ENCODE measurements around the gene SMG9. TPM values are rescaled to one million over a fixed set of nuclear protein-coding genes. Genes with fewer than 3 reads are reported as not detected.

The SMG9 gene
- polyA plus RNA-seq, 1 of the 3 experiments (the other 2 are of a cell fraction) = 24.3 TPM

GRCh38 chr19:43767818-43768217, 13.1 kb upstream of the SMG9 start (continued):
- no peak for TF ChIP-seq GATA2 (CRISPR knock-in tag; IDR thresholded peaks at IDR 0.05)
- no peak for TF ChIP-seq TEAD4 (IDR thresholded peaks at IDR 0.05; ENCODE audit: borderline replicate concordance, insufficient read depth)

GRCh38 chr19:43767316-43767715, 12.6 kb upstream of the SMG9 start:
- Histone ChIP-seq H4K20me1 (ENCODE audit: insufficient read depth) (no peaks in the 10 kb centered on the region), H3K79me2 (ENCODE audit: insufficient read depth) (no peaks in the 10 kb centered on the region), H3F3A (replicated peaks; ENCODE audit: insufficient read depth) (peaks cover 34% of the 10 kb centered on the region), H3K4me3 (ENCODE audit: low read depth in 2 of 2, low read length in 1 of 2) (no peak overlapping the region), H3K36me3 (replicated peaks in 1 of 2; ENCODE audit: control insufficient read depth in 1 of 2, insufficient read depth in 2 of 2, low read length in 1 of 2) (no peaks in the 10 kb centered on the region), H3K9me3 (no peaks in the 10 kb centered on the region), H3K27me3 (ENCODE audit: insufficient read depth) (no peaks in the 10 kb centered on the region), H3K9me2 (no peaks in the 10 kb centered on the region), H3K27ac (ENCODE audit: low read depth in 2 of 2, low read length in 1 of 2) (no peak overlapping the region), H3K9ac (no peak overlapping the region), H3K4me2 (no peak overlapping the region), H2AFZ (ENCODE audit: low read depth) (no peak overlapping the region), H3K4me1 (ENCODE audit: control insufficient read depth in 1 of 2, insufficient read depth in 2 of 2, low read depth in 1 of 2, low read length in 1 of 2) (peaks cover 0 to 21% of the 10 kb centered on the region in 2 experiments; a peak in 3 of 4 replicates)
- POLR2A ChIA-PET = no interaction called here
- no peak for DNase-seq
- 80% methylated on average over 7 of the region's 7 CpGs for WGBS (ENCODE audit: low lambda C conversion rate)
- TF ChIP-seq RCOR1 (IDR thresholded peaks at IDR 0.05; ENCODE audit: low read length) (no peak), POLR2AphosphoS5 (IDR thresholded peaks at IDR 0.05; ENCODE audit: low read depth, low read length) (no peak), TEAD4 (IDR thresholded peaks at IDR 0.05; ENCODE audit: borderline replicate concordance, insufficient read depth) (no peak)
- CTCF ChIA-PET = interaction anchor here (1.3 to 5.4 kb wide), 8 partner anchors 9 to 46 kb away, joined by 4 to 47 read pairs (median 10); no protein-coding TSS in a partner anchor

GRCh38 chr19:43766755-43767043, 11.9 kb upstream of the SMG9 start:
- no peak for TF ChIP-seq NRF1 (IDR thresholded peaks at IDR 0.05; ENCODE audit: low read depth, low read length)
- TF ChIP-seq FOSL2 (IDR thresholded peaks at IDR 0.05; ENCODE audit: borderline replicate concordance, low read depth) = no peak
- TF ChIP-seq YY1 (IDR thresholded peaks at IDR 0.05; ENCODE audit: low read depth) = no peak
- no peak for TF ChIP-seq EP300 (IDR thresholded peaks at IDR 0.05; ENCODE audit: borderline replicate concordance in 1 of 2, low read depth in 1 of 2, low read length in 1 of 2)
- TF ChIP-seq NFIC (IDR thresholded peaks at IDR 0.05; ENCODE audit: borderline replicate concordance) = no peak
- TF ChIP-seq POLR2AphosphoS5 (IDR thresholded peaks at IDR 0.05; ENCODE audit: low read depth, low read length) = no peak
- H3K4me3 ChIP-seq (ENCODE audit: low read depth in 2 of 2, low read length in 1 of 2) = no peak overlapping the region
- WGBS (ENCODE audit: low lambda C conversion rate) = 85% methylated on average over 4 of the region's 4 CpGs
- no peaks in the 10 kb centered on the region for H3K79me2 ChIP-seq (ENCODE audit: insufficient read depth)
- no peaks in the 10 kb centered on the region for H3K27me3 ChIP-seq (ENCODE audit: insufficient read depth)
- H4K20me1 ChIP-seq (ENCODE audit: insufficient read depth) = no peaks in the 10 kb centered on the region
- ChIA-PET CTCF (interaction anchor here (1.0 to 5.4 kb wide), 18 partner anchors 10 to 81 kb away, joined by 3 to 47 read pairs (median 5); partner anchors contain the start of genes KCNN4 and SMG9), POLR2A (no interaction called here)
- peaks cover 34% of the 10 kb centered on the region for H3F3A ChIP-seq (replicated peaks; ENCODE audit: insufficient read depth)
- H3K36me3 ChIP-seq (replicated peaks in 1 of 2; ENCODE audit: control insufficient read depth in 1 of 2, insufficient read depth in 2 of 2, low read length in 1 of 2) = no peaks in the 10 kb centered on the region
- DNase-seq = no peak
- H3K9me3 ChIP-seq = no peaks in the 10 kb centered on the region
- H3K4me1 ChIP-seq (ENCODE audit: control insufficient read depth in 1 of 2, insufficient read depth in 2 of 2, low read depth in 1 of 2, low read length in 1 of 2) = peaks cover 0 to 21% of the 10 kb centered on the region in 2 experiments; a peak in 3 of 4 replicates
- no peak overlapping the region for H2AFZ ChIP-seq (ENCODE audit: low read depth)
- no peak overlapping the region for H3K9ac ChIP-seq
- no peak overlapping the region for H3K27ac ChIP-seq (ENCODE audit: low read depth in 2 of 2, low read length in 1 of 2)
- no peaks in the 10 kb centered on the region for H3K9me2 ChIP-seq
- H3K4me2 ChIP-seq = no peak overlapping the region

All from SK-N-SH (cell line).